Spleen (tissue), 11 donors: Measurements from ENCODE around the gene TXLNG. TPM values are rescaled to one million over a fixed set of nuclear protein-coding genes. Genes with fewer than 3 reads are reported as not detected.
A peak's percentile ranks its signal among the peaks of the same experiment; 100 is the strongest.

Source experiments
- DNase-seq: peaks from one replicate; pipeline ENCODE4 v3.0.0-alpha.2; 2020
- H3K27ac ChIP-seq, 8 donors: fragments of 200-600 bp; sonication (generic) in 7 of 8; 1 replicate in 4 of 8; 2 replicates in 4 of 8; pipeline versions ENCODE4 v1.5.0 to v1.8.0; 2016 to 2021; ENCODE audit warnings: inconsistent platforms in 4 of 8, mild to moderate bottlenecking in 4 of 8, moderate library complexity in 1 of 8
- H3K27me3 ChIP-seq, 7 donors: fragments of 200-600 bp; sonication (generic) in 6 of 7; replicated peaks in 1 of 7; 1 replicate in 4 of 7; 2 replicates in 3 of 7; pipeline versions ENCODE4 v1.5.0 to v1.8.0; 2016 to 2021; ENCODE audit warnings: inconsistent platforms in 3 of 7, mild to moderate bottlenecking in 1 of 7
- H3K36me3 ChIP-seq, 6 donors: fragments of 200-600 bp; sonication (generic) in 5 of 6; 1 replicate in 4 of 6; 2 replicates in 2 of 6; pipeline versions ENCODE4 v1.5.0 to v1.8.0; 2016 to 2021; ENCODE audit warnings: inconsistent platforms in 2 of 6
- H3K4me1 ChIP-seq, 6 donors: fragments of 200-600 bp; sonication (generic) in 5 of 6; 1 replicate in 3 of 6; 2 replicates in 3 of 6; pipeline versions ENCODE4 v1.5.0 to v1.8.0; 2016 to 2021; ENCODE audit warnings: inconsistent platforms in 3 of 6
- H3K4me3 ChIP-seq, 8 donors: fragments of 200-600 bp; sonication (generic) in 7 of 8; 1 replicate in 4 of 8; 2 replicates in 4 of 8; pipeline versions ENCODE4 v1.5.0 to v1.8.0; 2016 to 2021; ENCODE audit warnings: inconsistent platforms in 4 of 8, mild to moderate bottlenecking in 4 of 8, moderate library complexity in 2 of 8
- H3K9me3 ChIP-seq, 8 donors: fragments of 200-600 bp; sonication (generic) in 7 of 8; 1 replicate in 4 of 8; 2 replicates in 4 of 8; pipeline versions ENCODE4 v1.5.0 to v1.8.0; 2016 to 2021; ENCODE audit warnings: inconsistent platforms in 4 of 8
- POLR2A ChIP-seq, 3 donors: fragments of 450-650 bp; IDR thresholded peaks; one replicate each; pipeline ENCODE4 v1.5.1; 2017; ENCODE audit warnings: antibody characterized with exemption in 3 of 3, mild to moderate bottlenecking in 1 of 3
- POLR2AphosphoS5 ChIP-seq, 3 donors: sonication (generic); formaldehyde crosslinking; IDR thresholded peaks; one replicate each; pipeline ENCODE4 v1.5.1; 2017; ENCODE audit warnings: antibody characterized with exemption in 3 of 3
- WGBS, 5 donors: extraction: QIAGEN DNeasy Blood & Tissue Kit in 3 of 5; methylation state at CpG; one replicate each; pipeline versions ENCODE4 v1.1.5 to v1.1.7; 2013 to 2018; 5-methylcytosine and 5-hydroxymethylcytosine counted together
- intact Hi-C: fragments of 100-400 bp; cut with DNase I; formaldehyde crosslinking; loops from one replicate; pipeline ENCODE4 v1.15.0; 2023; ENCODE audit warnings: low total_unique reads
- polyA plus RNA-seq, 3 donors: library from polyadenylated mRNA; stranded (reverse); fragments of 200-250 nt; gene quantifications; one replicate each; pipeline ENCODE4 v1.2.1, GENCODE V29; 2013
- total RNA-seq, 7 donors: library from RNA; depleted of rRNA in 3 of 7; stranded (reverse); fragments of >200 nt in 3 of 7; fragmentation: NEBNext Ultra II Directional in 4 of 7; extraction: Animal tissue kit (Norgen Biotek cat#: 25700) in 4 of 7; gene quantifications; one replicate each; pipeline versions ENCODE4 v1.1.0 to v1.2.1, GENCODE V29; 2016 to 2021
- TF ChIP-seq, protein P1 (sequence below), 11 experiments: fragments of 200-600 bp in 7 of 11; fragments of 450-650 bp in 4 of 11; sonication (generic) in 4 of 11; IDR thresholded peaks in 8 of 11; conservative IDR thresholded peaks in 3 of 11; 1 replicate in 7 of 11; 2 replicates in 4 of 11; pipeline versions ENCODE4 v1.4.0 to v1.8.0; 2016 to 2021; ENCODE audit warnings: antibody characterized with exemption in 11 of 11, inconsistent platforms in 4 of 11, mild to moderate bottlenecking in 1 of 11
- donor health status: healthy with polysubstance abuse.
- donor health status: DM: no; HTN: no; CAD: no; lungs with moderate emphysema.
- donor health status: DM: no; HTN: no; CAD: no.
- donor health status: Bipolar disorder and iron deficiency.
- donor health status: healthy.
- donor health status: DM: no; HTN: no; CAD: no.
- donor health status: DM: yes; HTN: yes; CAD: no.

The TXLNG gene
- total and polyA plus RNA-seq, 10 donors, result 7.8 to 20.2 (median 12.7) TPM

DNA sequence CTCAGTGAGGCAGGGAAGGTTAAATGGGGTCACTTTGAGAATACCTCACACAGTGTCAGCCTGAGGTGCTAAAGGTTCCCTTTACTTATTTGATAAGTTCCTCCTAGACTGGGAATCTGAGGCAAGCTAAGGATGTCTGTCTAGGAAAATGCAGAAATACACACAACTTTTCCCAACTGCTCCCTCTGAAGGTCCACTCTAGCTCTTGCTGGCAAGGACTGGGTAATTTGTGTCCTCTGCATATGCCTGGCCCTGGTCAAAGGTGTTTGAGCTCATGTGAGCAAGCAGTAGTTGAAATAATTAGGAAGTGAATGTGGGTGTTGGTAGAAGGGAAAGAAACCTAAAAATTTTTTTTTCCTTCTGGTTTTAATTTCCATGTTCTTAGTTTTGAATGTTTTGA lies 21.3 kb downstream of the TXLNG start:
- intact Hi-C loops, result no loop called here
- Histone ChIP-seq H3K4me1 (peaks cover 7 to 13% (median 10%) of the 10 kb centered on the region in 6 donors), H3K4me3 (peak overlapping the region in 3 of 8 donors; percentile 16 to 56 (median 38)), H3K36me3 (peaks cover 0 to 11% (median 0%) of the 10 kb centered on the region in 6 donors), H3K9me3 (no peaks in the 10 kb centered on the region), H3K27me3 (no peaks in the 10 kb centered on the region), H3K27ac (peak overlapping the region in 6 of 8 donors; percentile 36 to 74 (median 54))
- no peak for TF ChIP-seq POLR2A (IDR thresholded peaks at IDR 0.05)
- TF ChIP-seq, protein P1, sequence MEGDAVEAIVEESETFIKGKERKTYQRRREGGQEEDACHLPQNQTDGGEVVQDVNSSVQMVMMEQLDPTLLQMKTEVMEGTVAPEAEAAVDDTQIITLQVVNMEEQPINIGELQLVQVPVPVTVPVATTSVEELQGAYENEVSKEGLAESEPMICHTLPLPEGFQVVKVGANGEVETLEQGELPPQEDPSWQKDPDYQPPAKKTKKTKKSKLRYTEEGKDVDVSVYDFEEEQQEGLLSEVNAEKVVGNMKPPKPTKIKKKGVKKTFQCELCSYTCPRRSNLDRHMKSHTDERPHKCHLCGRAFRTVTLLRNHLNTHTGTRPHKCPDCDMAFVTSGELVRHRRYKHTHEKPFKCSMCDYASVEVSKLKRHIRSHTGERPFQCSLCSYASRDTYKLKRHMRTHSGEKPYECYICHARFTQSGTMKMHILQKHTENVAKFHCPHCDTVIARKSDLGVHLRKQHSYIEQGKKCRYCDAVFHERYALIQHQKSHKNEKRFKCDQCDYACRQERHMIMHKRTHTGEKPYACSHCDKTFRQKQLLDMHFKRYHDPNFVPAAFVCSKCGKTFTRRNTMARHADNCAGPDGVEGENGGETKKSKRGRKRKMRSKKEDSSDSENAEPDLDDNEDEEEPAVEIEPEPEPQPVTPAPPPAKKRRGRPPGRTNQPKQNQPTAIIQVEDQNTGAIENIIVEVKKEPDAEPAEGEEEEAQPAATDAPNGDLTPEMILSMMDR (IDR thresholded peaks at IDR 0.05 in 8 of 11, conservative IDR thresholded peaks at IDR 0.05 in 3 of 11), result peak in 2 of 11 experiments; percentile 19 to 28
- DNase-seq, result no peak

DNA sequence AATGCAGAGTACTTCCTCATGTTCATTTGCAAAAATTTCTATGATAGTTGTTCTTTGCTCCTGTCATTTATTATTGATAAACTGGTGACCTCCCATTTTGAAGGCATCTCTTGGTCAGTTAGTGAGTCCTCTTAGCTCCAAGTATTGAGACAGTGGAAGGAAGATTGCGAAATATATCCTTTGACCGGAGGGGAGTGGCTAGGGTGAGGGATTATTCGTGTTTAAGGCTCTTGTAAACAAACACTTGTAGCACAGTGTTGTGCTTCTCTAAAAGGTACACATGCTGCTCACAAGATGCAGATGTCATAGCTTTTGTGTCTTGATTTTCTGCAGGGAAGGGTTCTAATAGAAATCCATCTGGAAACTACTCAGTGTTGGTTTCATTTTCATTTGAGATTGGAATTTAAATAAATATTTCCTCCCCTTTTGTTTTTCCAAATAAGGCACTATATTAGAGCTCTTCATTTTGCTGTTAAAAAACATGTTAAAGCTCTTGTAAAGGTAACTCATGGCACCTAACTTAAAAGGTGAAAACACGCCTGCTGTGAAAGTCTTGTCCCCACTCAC lies 21.8 kb downstream of the TXLNG start:
- TF ChIP-seq, protein P1 (IDR thresholded peaks at IDR 0.05 in 8 of 11, conservative IDR thresholded peaks at IDR 0.05 in 3 of 11), result no peak
- TF ChIP-seq POLR2AphosphoS5 (IDR thresholded peaks at IDR 0.05) (no peak), POLR2A (IDR thresholded peaks at IDR 0.05) (no peak)
- Histone ChIP-seq H3K9me3 (no peaks in the 10 kb centered on the region), H3K27me3 (no peaks in the 10 kb centered on the region), H3K36me3 (peaks cover 0 to 9% (median under 1%) of the 10 kb centered on the region in 6 donors), H3K27ac (peak overlapping the region in 6 of 8 donors; percentile 36 to 74 (median 54)), H3K4me1 (peaks cover 7 to 13% (median 10%) of the 10 kb centered on the region in 6 donors), H3K4me3 (peak overlapping the region in 5 of 8 donors; percentile 16 to 56 (median 18))
- 29 to 54% (median 38%) methylated on average over 4 of the region's 4 CpGs for WGBS, 5 donors
- DNase-seq, result no peak
- intact Hi-C loops, result no loop called here

DNA sequence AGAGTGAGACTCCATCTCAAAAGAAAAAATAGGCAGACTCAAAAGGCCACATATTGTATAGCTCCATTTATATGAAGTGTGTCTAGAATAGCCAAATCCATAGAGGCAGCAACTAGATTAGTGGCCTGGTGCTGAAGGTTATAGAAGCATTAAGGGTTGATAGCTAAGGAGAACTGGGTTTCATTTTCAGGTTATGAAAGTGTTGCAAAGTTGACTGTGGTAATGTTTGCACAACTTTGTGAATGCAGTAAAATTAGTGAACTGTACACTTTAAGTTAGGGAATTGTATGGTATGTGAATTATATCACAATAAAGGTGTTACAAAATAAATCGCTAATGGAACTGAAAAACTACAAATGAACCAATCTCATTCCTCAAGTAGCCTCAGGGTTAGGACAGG lies 28.3 kb downstream of the TXLNG start:
- Histone ChIP-seq H3K27ac (peak overlapping the region in 3 of 8 donors; percentile 10 to 45 (median 30)), H3K4me3 (no peak overlapping the region), H3K9me3 (no peaks in the 10 kb centered on the region), H3K27me3 (no peaks in the 10 kb centered on the region), H3K4me1 (no peaks in the 10 kb centered on the region), H3K36me3 (peaks cover 0 to 37% (median 6%) of the 10 kb centered on the region in 6 donors)
- 55 to 89% (median 87%) methylated on average over 1 of the region's 1 CpG for WGBS, 5 donors
- intact Hi-C loops, result no loop called here
- no peak for DNase-seq
- TF ChIP-seq POLR2AphosphoS5 (IDR thresholded peaks at IDR 0.05) (no peak), POLR2A (IDR thresholded peaks at IDR 0.05) (no peak)
- TF ChIP-seq, protein P1 (IDR thresholded peaks at IDR 0.05 in 8 of 11, conservative IDR thresholded peaks at IDR 0.05 in 3 of 11), result no peak

DNA sequence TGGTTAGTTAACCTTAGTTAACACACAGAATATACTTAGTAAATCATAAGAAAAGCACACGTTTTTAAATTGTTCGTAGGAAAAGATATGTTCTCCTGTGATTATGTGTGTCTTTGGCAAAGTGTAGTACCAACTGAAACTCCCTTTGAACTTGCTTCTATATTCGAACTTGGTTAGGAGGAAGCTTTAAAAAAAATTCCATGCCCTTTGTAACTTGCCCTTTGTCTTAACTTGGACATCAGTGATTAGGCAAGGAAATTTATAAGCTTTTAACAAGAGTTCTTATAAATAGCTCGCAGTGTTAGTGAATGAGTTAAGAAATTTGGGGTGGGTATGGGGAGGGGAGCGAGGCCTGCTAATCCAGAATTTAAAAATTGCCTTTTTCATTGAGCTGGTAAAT lies 33.4 kb downstream of the TXLNG start:
- Histone ChIP-seq H3K27ac (no peak overlapping the region), H3K36me3 (peaks cover 0 to 71% (median 44%) of the 10 kb centered on the region in 6 donors), H3K9me3 (no peaks in the 10 kb centered on the region), H3K27me3 (no peaks in the 10 kb centered on the region), H3K4me1 (no peaks in the 10 kb centered on the region), H3K4me3 (no peak overlapping the region)
- TF ChIP-seq, protein P1 (IDR thresholded peaks at IDR 0.05 in 8 of 11, conservative IDR thresholded peaks at IDR 0.05 in 3 of 11), result no peak
- no peak for TF ChIP-seq POLR2AphosphoS5 (IDR thresholded peaks at IDR 0.05)
- no peak for TF ChIP-seq POLR2A (IDR thresholded peaks at IDR 0.05)
- intact Hi-C loops, result loop anchor here (10.0 kb wide), 1 partner anchor 225 kb away; no protein-coding TSS in a partner anchor
- WGBS, 5 donors, result 74 to 87% (median 84%) methylated on average over 5 of the region's 5 CpGs
- DNase-seq, result no peak
